Measurements from ENCODE around the gene PCLAF. TPM values are rescaled to one million over a fixed set of nuclear protein-coding genes. Genes with fewer than 3 reads are reported as not detected.
A peak's percentile ranks its signal among the peaks of the same experiment; 100 is the strongest.

Gene PCLAF
- total and polyA plus RNA-seq, 10 donors: 1.7 to 83.3 (median 8.2) TPM

GRCh38 chr15:64426845-64427465 lies 45.7 kb upstream of the PCLAF start:
- Histone ChIP-seq H3K27me3 (replicated peaks in 1 of 7) (no peaks in the 10 kb centered on the region), H3K9me3 (no peaks in the 10 kb centered on the region), H3K36me3 (peaks cover 2 to 87% (median 40%) of the 10 kb centered on the region in 6 donors), H3K4me1 (peaks cover 9 to 56% (median 33%) of the 10 kb centered on the region in 6 donors), H3K4me3 (no peak overlapping the region), H3K27ac (peak overlapping the region in 5 of 8 donors; percentile 9 to 43 (median 35))
- DNase-seq: no peak
- WGBS, 5 donors: 66 to 81% (median 75%) methylated on average over 7 of the region's 7 CpGs
- TF ChIP-seq, protein P1, sequence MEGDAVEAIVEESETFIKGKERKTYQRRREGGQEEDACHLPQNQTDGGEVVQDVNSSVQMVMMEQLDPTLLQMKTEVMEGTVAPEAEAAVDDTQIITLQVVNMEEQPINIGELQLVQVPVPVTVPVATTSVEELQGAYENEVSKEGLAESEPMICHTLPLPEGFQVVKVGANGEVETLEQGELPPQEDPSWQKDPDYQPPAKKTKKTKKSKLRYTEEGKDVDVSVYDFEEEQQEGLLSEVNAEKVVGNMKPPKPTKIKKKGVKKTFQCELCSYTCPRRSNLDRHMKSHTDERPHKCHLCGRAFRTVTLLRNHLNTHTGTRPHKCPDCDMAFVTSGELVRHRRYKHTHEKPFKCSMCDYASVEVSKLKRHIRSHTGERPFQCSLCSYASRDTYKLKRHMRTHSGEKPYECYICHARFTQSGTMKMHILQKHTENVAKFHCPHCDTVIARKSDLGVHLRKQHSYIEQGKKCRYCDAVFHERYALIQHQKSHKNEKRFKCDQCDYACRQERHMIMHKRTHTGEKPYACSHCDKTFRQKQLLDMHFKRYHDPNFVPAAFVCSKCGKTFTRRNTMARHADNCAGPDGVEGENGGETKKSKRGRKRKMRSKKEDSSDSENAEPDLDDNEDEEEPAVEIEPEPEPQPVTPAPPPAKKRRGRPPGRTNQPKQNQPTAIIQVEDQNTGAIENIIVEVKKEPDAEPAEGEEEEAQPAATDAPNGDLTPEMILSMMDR (IDR thresholded peaks at IDR 0.05 in 8 of 11, conservative IDR thresholded peaks at IDR 0.05 in 3 of 11): peak in 7 of 11 experiments; percentile 9 to 59 (median 23)
- no peak for TF ChIP-seq POLR2AphosphoS5 (IDR thresholded peaks at IDR 0.05)
- no peak for TF ChIP-seq POLR2A (IDR thresholded peaks at IDR 0.05)
- intact Hi-C loops (cut with DNase I; ENCODE audit: low total_unique reads): loop anchor here (10.0 kb wide), 1 partner anchor 228 kb away; no protein-coding TSS in a partner anchor

GRCh38 chr15:64425221-64425620 lies 44.0 kb upstream of the PCLAF start:
- Histone ChIP-seq H3K9me3 (no peaks in the 10 kb centered on the region), H3K4me3 (no peak overlapping the region), H3K36me3 (peaks cover 2 to 94% (median 56%) of the 10 kb centered on the region in 6 donors), H3K4me1 (peaks cover 9 to 43% (median 20%) of the 10 kb centered on the region in 6 donors), H3K27ac (no peak overlapping the region), H3K27me3 (replicated peaks in 1 of 7) (no peaks in the 10 kb centered on the region)
- intact Hi-C loops (cut with DNase I; ENCODE audit: low total_unique reads): loop anchor here (10.0 kb wide), 1 partner anchor 230 kb away; no protein-coding TSS in a partner anchor
- no peak for DNase-seq
- TF ChIP-seq POLR2AphosphoS5 (IDR thresholded peaks at IDR 0.05) (no peak), POLR2A (IDR thresholded peaks at IDR 0.05) (no peak)
- TF ChIP-seq, protein P1 (IDR thresholded peaks at IDR 0.05 in 8 of 11, conservative IDR thresholded peaks at IDR 0.05 in 3 of 11): no peak
- WGBS, 5 donors: 92 to 97% (median 93%) methylated on average over 3 of the region's 3 CpGs

DNA sequence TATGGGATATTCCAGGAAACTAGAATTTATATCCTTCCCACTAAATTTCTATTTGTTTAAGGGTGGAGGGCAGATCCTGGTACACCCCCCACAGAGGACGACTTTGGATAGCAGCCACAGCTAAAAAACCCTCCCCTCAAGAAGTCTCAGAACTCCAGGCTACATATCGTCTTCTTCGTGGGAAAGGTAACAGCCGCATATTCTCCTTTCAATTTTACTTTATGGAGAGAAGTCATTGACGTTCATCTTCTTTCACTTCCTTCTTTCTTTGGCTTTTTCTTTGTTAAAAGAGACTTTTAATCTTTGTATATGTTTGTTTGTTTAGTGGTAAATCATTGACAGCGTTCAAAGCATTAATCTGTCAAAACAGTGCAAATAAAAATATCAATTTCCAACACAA lies 42.7 kb upstream of the PCLAF start:
- no peak for DNase-seq
- WGBS, 5 donors: 65 to 76% (median 70%) methylated on average over 6 of the region's 6 CpGs
- Histone ChIP-seq H3K27me3 (replicated peaks in 1 of 7) (no peaks in the 10 kb centered on the region), H3K4me3 (no peak overlapping the region), H3K36me3 (peaks cover 2 to 100% (median 67%) of the 10 kb centered on the region in 6 donors), H3K4me1 (peaks cover 0 to 30% (median 8%) of the 10 kb centered on the region in 6 donors), H3K27ac (no peak overlapping the region), H3K9me3 (no peaks in the 10 kb centered on the region)
- intact Hi-C loops (cut with DNase I; ENCODE audit: low total_unique reads): loop anchor here (10.0 kb wide), 1 partner anchor 231 kb away; no protein-coding TSS in a partner anchor
- TF ChIP-seq POLR2A (IDR thresholded peaks at IDR 0.05): no peak
- no peak for TF ChIP-seq POLR2AphosphoS5 (IDR thresholded peaks at IDR 0.05)
- TF ChIP-seq, protein P1 (IDR thresholded peaks at IDR 0.05 in 8 of 11, conservative IDR thresholded peaks at IDR 0.05 in 3 of 11): no peak

DNA sequence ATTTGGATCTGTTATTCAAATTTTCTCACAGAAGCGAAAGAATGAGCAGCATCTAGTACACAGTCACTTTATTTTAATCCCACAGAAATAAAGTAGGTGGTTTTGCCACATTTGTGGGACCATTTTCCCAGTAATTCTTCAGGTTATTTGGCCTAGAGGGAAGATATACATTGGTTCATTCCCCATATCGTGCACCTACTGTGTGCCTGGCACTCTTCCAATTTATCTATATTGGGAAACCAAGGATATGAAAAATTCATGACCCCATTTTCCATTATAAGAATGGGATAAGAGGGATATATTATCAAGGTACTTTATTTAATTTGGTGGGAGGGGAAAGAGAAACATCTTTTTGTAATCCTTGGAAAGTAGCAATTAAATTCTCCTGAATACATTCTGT lies 41.5 kb upstream of the PCLAF start:
- peaks cover 2 to 100% (median 79%) of the 10 kb centered on the region in 6 donors for H3K36me3 ChIP-seq
- no peaks in the 10 kb centered on the region for H3K27me3 ChIP-seq (replicated peaks in 1 of 7)
- no peak for DNase-seq
- no peak overlapping the region for H3K27ac ChIP-seq
- intact Hi-C loops (cut with DNase I; ENCODE audit: low total_unique reads): loop anchor here (10.0 kb wide), 1 partner anchor 232 kb away; no protein-coding TSS in a partner anchor
- TF ChIP-seq, protein P1 (IDR thresholded peaks at IDR 0.05 in 8 of 11, conservative IDR thresholded peaks at IDR 0.05 in 3 of 11): no peak
- no peak for TF ChIP-seq POLR2AphosphoS5 (IDR thresholded peaks at IDR 0.05)
- TF ChIP-seq POLR2A (IDR thresholded peaks at IDR 0.05): no peak
- H3K4me3 ChIP-seq: no peak overlapping the region
- peaks cover 0 to 17% (median 6%) of the 10 kb centered on the region in 6 donors for H3K4me1 ChIP-seq
- 94 to 97% (median 97%) methylated on average over 2 of the region's 2 CpGs for WGBS, 5 donors
- H3K9me3 ChIP-seq: no peaks in the 10 kb centered on the region
